Measurements from ENCODE around the gene DOK7.

- TF ChIP-seq CTCF (IDR thresholded peaks at IDR 0.05; ENCODE audit: borderline replicate concordance, extremely low read depth, low read length, poor library complexity, severe bottlenecking), result peak; percentile 48
- no peak for TF ChIP-seq EZH2 (IDR thresholded peaks at IDR 0.05; ENCODE audit: borderline replicate concordance, low read depth, low read length, severe bottlenecking)
Measured at GRCh38 chr4:3514806-3515501, 51.8 kb downstream of the DOK7 start.
